Ishikawa (cell line): ENCODE data around the gene SMARCE1.

Experiments
- TCF12 ChIP-seq: IDR thresholded peaks from 2 replicates; pipeline ENCODE4 v1.6.1; 2012; ENCODE audit warnings: low read depth
- TEAD4 ChIP-seq: IDR thresholded peaks from 2 replicates; pipeline ENCODE4 v1.6.1; 2012

GRCh38 chr17:40602445-40603443 lies 44.9 kb downstream of the SMARCE1 start:
- TF ChIP-seq TCF12 (no peak), TEAD4 (no peak)
